GM19455 (cell line): ENCODE measurements around the gene HADHA.

Experiments
- ATAC-seq: cut with Tn5 transposase; IDR thresholded peaks from one replicate; pipeline ENCODE4 v1.9.1; 2021; ENCODE audit not compliant: unreplicated experiment

Gene HADHA

GRCh38 chr2:26144953-26145680, 99.3 kb downstream of the HADHA start:
- ATAC-seq = no peak

GRCh38 chr2:26144031-26144430, 100.4 kb downstream of the HADHA start:
- ATAC-seq = no peak

DNA sequence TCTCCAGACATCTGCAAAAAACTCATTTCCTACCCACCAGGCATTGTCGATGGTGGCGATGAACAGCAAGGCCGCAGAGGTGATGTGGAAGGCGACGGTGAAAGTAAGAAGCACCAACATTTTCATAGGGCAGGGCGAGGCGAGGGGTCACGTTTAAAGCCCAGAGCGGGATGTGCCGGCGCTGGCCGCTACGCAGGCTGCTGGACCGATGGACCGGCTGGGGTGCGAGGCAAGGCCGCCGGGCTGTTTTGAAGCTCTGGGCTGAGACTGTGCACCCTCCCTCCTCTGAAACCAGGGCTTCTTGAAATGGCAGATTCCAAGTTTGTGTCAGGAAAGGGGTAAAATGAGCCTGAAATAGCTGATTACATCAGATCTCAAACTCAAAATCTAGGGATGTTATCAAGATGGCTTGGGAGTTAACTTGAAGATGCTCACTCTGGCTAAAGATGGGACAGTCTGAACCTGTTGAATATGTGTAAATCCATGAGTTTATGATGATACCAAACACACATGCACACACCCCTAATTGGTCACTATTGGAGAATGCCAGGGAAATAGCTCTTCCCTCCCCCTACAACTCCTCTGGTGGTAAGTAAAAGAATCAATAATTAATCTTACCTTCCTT, 103.2 kb downstream of the HADHA start:
- no peak for ATAC-seq
